ENCODE data around the gene OSM.

- TF ChIP-seq ARNT (IDR thresholded peaks at IDR 0.05) (no peak), FOXM1 (IDR thresholded peaks at IDR 0.05; ENCODE audit: borderline replicate concordance) (no peak), HDGF (IDR thresholded peaks at IDR 0.05; ENCODE audit: borderline replicate concordance) (no peak), SP1 (IDR thresholded peaks at IDR 0.05) (no peak), ELF4 (IDR thresholded peaks at IDR 0.05) (no peak), BHLHE40 (IDR thresholded peaks at IDR 0.05; ENCODE audit: borderline replicate concordance) (no peak), SUZ12 (IDR thresholded peaks at IDR 0.05) (no peak), L3MBTL2 (conservative IDR thresholded peaks at IDR 0.05) (no peak), FOXA1 (IDR thresholded peaks at IDR 0.05) (no peak), CTBP1 (IDR thresholded peaks at IDR 0.05; ENCODE audit: borderline replicate concordance) (no peak), TARDBP (IDR thresholded peaks at IDR 0.05) (no peak)
Observed at GRCh38 chr22:30245181-30245984, 21.3 kb downstream of the OSM start.

Data from HEK293T (cell line).